IgD-negative memory B cell (primary cell): ENCODE results near the gene KBTBD13. TPM values are rescaled to one million over a fixed set of nuclear protein-coding genes. Genes with fewer than 3 reads are reported as not detected.
"Not testable (repeated sequence)": the region's sequence is repeated elsewhere in the genome, so short reads cannot be mapped to it uniquely, and the experiment has no call there.

Experiments used
- H3K27ac Mint-ChIP-seq, 3 donors: one replicate each; pipeline ENCODE4 v1.8.0; 2020 to 2022; ENCODE audit warnings: mild to moderate bottlenecking in 3 of 3, mixed read lengths in 3 of 3, moderate library complexity in 1 of 3
- H3K27me3 Mint-ChIP-seq: one replicate; pipeline ENCODE4 v1.8.0; 2021; ENCODE audit warnings: mixed read lengths
- H3K36me3 Mint-ChIP-seq: one replicate; pipeline ENCODE4 v1.8.0; 2020; ENCODE audit warnings: mild to moderate bottlenecking, mixed read lengths
- H3K4me1 Mint-ChIP-seq, 3 donors: one replicate each; pipeline ENCODE4 v1.8.0; 2020 to 2022; ENCODE audit warnings: mixed read lengths in 3 of 3, mild to moderate bottlenecking in 1 of 3
- H3K4me3 Mint-ChIP-seq, 4 donors: one replicate each; pipeline ENCODE4 v1.8.0; 2020 to 2022; ENCODE audit warnings: mild to moderate bottlenecking in 4 of 4, mixed read lengths in 4 of 4, moderate library complexity in 3 of 4
- H3K9me3 Mint-ChIP-seq, 3 donors: one replicate each; pipeline ENCODE4 v1.8.0; 2020 to 2021; ENCODE audit warnings: mixed read lengths in 3 of 3, mild to moderate bottlenecking in 1 of 3
- polyA plus RNA-seq: library from polyadenylated mRNA; unstranded; fragments of 300-500 nt; fragmentation: Illumina TruSeq; gene quantifications from one replicate; pipeline ENCODE4 v1.2.3, GENCODE V29; 2021

KBTBD13 gene
- polyA plus RNA-seq, 1 donor from 2014 or later: not detected

GRCh38 chr15:65085990-65086679 lies 9.6 kb downstream of the KBTBD13 start:
- H3K27me3 Mint-ChIP-seq: peaks cover 23% of the 10 kb centered on the region
- no peak overlapping the region for H3K4me3 Mint-ChIP-seq
- no peaks in the 10 kb centered on the region for H3K36me3 Mint-ChIP-seq
- H3K9me3 Mint-ChIP-seq: no peaks in the 10 kb centered on the region
- peaks cover 0 to 7% (median 0%) of the 10 kb centered on the region in 3 donors for H3K4me1 Mint-ChIP-seq
- H3K27ac Mint-ChIP-seq: no peak overlapping the region

- peaks cover 21% of the 10 kb centered on the region for H3K27me3 Mint-ChIP-seq
- H3K27ac Mint-ChIP-seq: no peak overlapping the region
- peaks cover 0 to 7% (median 0%) of the 10 kb centered on the region in 3 donors for H3K4me1 Mint-ChIP-seq
- no peak overlapping the region for H3K4me3 Mint-ChIP-seq
- no peaks in the 10 kb centered on the region for H3K36me3 Mint-ChIP-seq
- H3K9me3 Mint-ChIP-seq: no peaks in the 10 kb centered on the region
These were observed 10.2 kb downstream of the KBTBD13 start for GRCh38 chr15:65086680-65087111.

GRCh38 chr15:65087411-65087810 lies 10.9 kb downstream of the KBTBD13 start:
- peaks cover 0 to 6% (median 0%) of the 10 kb centered on the region in 3 donors for H3K4me1 Mint-ChIP-seq
- no peak overlapping the region for H3K4me3 Mint-ChIP-seq
- H3K27me3 Mint-ChIP-seq: peaks cover 14% of the 10 kb centered on the region
- no peaks in the 10 kb centered on the region for H3K9me3 Mint-ChIP-seq
- H3K36me3 Mint-ChIP-seq: no peaks in the 10 kb centered on the region
- no peak overlapping the region for H3K27ac Mint-ChIP-seq

- peaks cover 2% of the 10 kb centered on the region for H3K36me3 Mint-ChIP-seq
- H3K27ac Mint-ChIP-seq: peak overlapping the region in 1 of 3 donors; percentile 80
- H3K4me1 Mint-ChIP-seq: no peaks in the 10 kb centered on the region
- no peak overlapping the region for H3K4me3 Mint-ChIP-seq
- H3K9me3 Mint-ChIP-seq: no peaks in the 10 kb centered on the region
- H3K27me3 Mint-ChIP-seq: peaks cover 8% of the 10 kb centered on the region
These were observed 11.5 kb downstream of the KBTBD13 start for GRCh38 chr15:65087873-65088642.

GRCh38 chr15:65088643-65089021 lies 12.1 kb downstream of the KBTBD13 start:
- H3K4me1 Mint-ChIP-seq: no peaks in the 10 kb centered on the region
- H3K27me3 Mint-ChIP-seq: peaks cover 6% of the 10 kb centered on the region
- no peak overlapping the region for H3K4me3 Mint-ChIP-seq
- peaks cover 2% of the 10 kb centered on the region for H3K36me3 Mint-ChIP-seq
- no peaks in the 10 kb centered on the region for H3K9me3 Mint-ChIP-seq
- H3K27ac Mint-ChIP-seq: no peak overlapping the region

GRCh38 chr15:65089206-65089824 lies 12.8 kb downstream of the KBTBD13 start:
- Mint-ChIP-seq H3K27ac (no peak overlapping the region), H3K4me3 (no peak overlapping the region), H3K4me1 (no peaks in the 10 kb centered on the region), H3K27me3 (peaks cover 2% of the 10 kb centered on the region), H3K9me3 (no peaks in the 10 kb centered on the region), H3K36me3 (peaks cover 2% of the 10 kb centered on the region)

- no peak overlapping the region for H3K27ac Mint-ChIP-seq
- no peaks in the 10 kb centered on the region for H3K9me3 Mint-ChIP-seq
- no peak overlapping the region for H3K4me3 Mint-ChIP-seq
- no peaks in the 10 kb centered on the region for H3K27me3 Mint-ChIP-seq
- peaks cover 2% of the 10 kb centered on the region for H3K36me3 Mint-ChIP-seq
- no peaks in the 10 kb centered on the region for H3K4me1 Mint-ChIP-seq
These were observed 15.6 kb downstream of the KBTBD13 start for GRCh38 chr15:65091946-65092770.

GRCh38 chr15:65092911-65093792 lies 16.6 kb downstream of the KBTBD13 start:
- Mint-ChIP-seq H3K4me3 (no peak overlapping the region), H3K27me3 (no peaks in the 10 kb centered on the region), H3K27ac (no peak overlapping the region), H3K9me3 (no peaks in the 10 kb centered on the region), H3K4me1 (no peaks in the 10 kb centered on the region), H3K36me3 (peaks cover 2% of the 10 kb centered on the region)

GRCh38 chr15:65093793-65094170 lies 17.2 kb downstream of the KBTBD13 start:
- H3K9me3 Mint-ChIP-seq, H3K27ac Mint-ChIP-seq, H3K4me1 Mint-ChIP-seq, H3K27me3 Mint-ChIP-seq, H3K4me3 Mint-ChIP-seq, H3K36me3 Mint-ChIP-seq: not testable (repeated sequence)

- Mint-ChIP-seq H3K36me3 (peaks cover 5% of the 10 kb centered on the region), H3K4me1 (no peaks in the 10 kb centered on the region), H3K4me3 (no peak overlapping the region), H3K27me3 (no peaks in the 10 kb centered on the region), H3K9me3 (no peaks in the 10 kb centered on the region), H3K27ac (no peak overlapping the region)
These were observed 17.9 kb downstream of the KBTBD13 start for GRCh38 chr15:65094294-65094995.

- H3K4me3 Mint-ChIP-seq: no peak overlapping the region
- no peaks in the 10 kb centered on the region for H3K27me3 Mint-ChIP-seq
- no peaks in the 10 kb centered on the region for H3K4me1 Mint-ChIP-seq
- H3K9me3 Mint-ChIP-seq: no peaks in the 10 kb centered on the region
- H3K36me3 Mint-ChIP-seq: peaks cover 5% of the 10 kb centered on the region
- no peak overlapping the region for H3K27ac Mint-ChIP-seq
These were observed 18.6 kb downstream of the KBTBD13 start for GRCh38 chr15:65095011-65095746.

- no peak overlapping the region for H3K27ac Mint-ChIP-seq
- H3K9me3 Mint-ChIP-seq: no peaks in the 10 kb centered on the region
- H3K4me3 Mint-ChIP-seq: no peak overlapping the region
- peaks cover 5% of the 10 kb centered on the region for H3K36me3 Mint-ChIP-seq
- no peaks in the 10 kb centered on the region for H3K27me3 Mint-ChIP-seq
- H3K4me1 Mint-ChIP-seq: no peaks in the 10 kb centered on the region
These were observed 19.2 kb downstream of the KBTBD13 start for GRCh38 chr15:65095747-65096104.
